ENCODE results near the gene ARMC12.
"Not testable (repeated sequence)": the region's sequence is repeated elsewhere in the genome, so short reads cannot be mapped to it uniquely, and the experiment has no call there.

ARMC12 gene

GRCh38 chr6:35718911-35719381 lies 17.9 kb upstream of the ARMC12 start:
- no peak for DNase-seq (ENCODE audit: low read depth in 2 of 2)

GRCh38 chr6:35719404-35719829 lies 17.4 kb upstream of the ARMC12 start:
- DNase-seq (ENCODE audit: low read depth in 2 of 2), result no peak

GRCh38 chr6:35719830-35720733 lies 16.8 kb upstream of the ARMC12 start:
- DNase-seq (ENCODE audit: low read depth in 2 of 2), result no peak

GRCh38 chr6:35722121-35722761 lies 14.6 kb upstream of the ARMC12 start:
- DNase-seq (ENCODE audit: low read depth in 2 of 2), result no peak

GRCh38 chr6:35723587-35723986 lies 13.2 kb upstream of the ARMC12 start:
- no peak for DNase-seq (ENCODE audit: low read depth in 2 of 2)

- no peak for DNase-seq (ENCODE audit: low read depth in 2 of 2)
These were observed 12.8 kb upstream of the ARMC12 start for GRCh38 chr6:35724059-35724458.

GRCh38 chr6:35724471-35724870 lies 12.4 kb upstream of the ARMC12 start:
- DNase-seq (ENCODE audit: low read depth in 2 of 2), result no peak

- DNase-seq (ENCODE audit: low read depth in 2 of 2), result no peak
These were observed 11.6 kb upstream of the ARMC12 start for GRCh38 chr6:35725081-35725708.

- DNase-seq (ENCODE audit: low read depth in 2 of 2), result no peak
These were observed 11.0 kb upstream of the ARMC12 start for GRCh38 chr6:35725721-35726438.

GRCh38 chr6:35727231-35727934 lies 9.4 kb upstream of the ARMC12 start:
- no peak for DNase-seq (ENCODE audit: low read depth in 2 of 2)

GRCh38 chr6:35727935-35728682 lies 8.7 kb upstream of the ARMC12 start:
- peak; percentile 60 to 69 for DNase-seq (ENCODE audit: low read depth in 2 of 2)

- no peak for DNase-seq (ENCODE audit: low read depth in 2 of 2)
These were observed 7.9 kb upstream of the ARMC12 start for GRCh38 chr6:35728683-35729678.

- no peak for DNase-seq (ENCODE audit: low read depth in 2 of 2)
These were observed 7.1 kb upstream of the ARMC12 start for GRCh38 chr6:35729722-35730121.

GRCh38 chr6:35730745-35731413 lies 6.0 kb upstream of the ARMC12 start:
- DNase-seq (ENCODE audit: low read depth in 2 of 2), result no peak

- peak; percentile 83 to 98 for DNase-seq (ENCODE audit: low read depth in 2 of 2)
These were observed 5.5 kb upstream of the ARMC12 start for GRCh38 chr6:35731414-35731735.

GRCh38 chr6:35731736-35732532 lies 4.9 kb upstream of the ARMC12 start:
- peak; percentile 93 to 94 for DNase-seq (ENCODE audit: low read depth in 2 of 2)

- DNase-seq (ENCODE audit: low read depth in 2 of 2), result no peak
These were observed 3.2 kb upstream of the ARMC12 start for GRCh38 chr6:35733633-35734032.

- DNase-seq (ENCODE audit: low read depth in 2 of 2), result not testable (repeated sequence)
These were observed 2.5 kb upstream of the ARMC12 start for GRCh38 chr6:35734319-35734718.
